Breast epithelium (tissue), 4 donors: Measurements from ENCODE around the gene IGSF9B. TPM values are rescaled to one million over a fixed set of nuclear protein-coding genes. Genes with fewer than 3 reads are reported as not detected.
"Not testable (repeated sequence)": the region's sequence is repeated elsewhere in the genome, so short reads cannot be mapped to it uniquely, and the experiment has no call there.

Experiments
- DNase-seq, 2 donors: peaks; one replicate each; pipeline ENCODE4 v3.0.0-alpha.2; 2019; ENCODE audit warnings: low spot score in 2 of 2
- H3K27ac ChIP-seq, 2 donors: fragments of 200-600 bp; sonication (generic) in 1 of 2; one replicate each; pipeline ENCODE4 v1.5.1; 2016 to 2019; ENCODE audit warnings: mild to moderate bottlenecking in 1 of 2
- H3K27me3 ChIP-seq, 2 donors: fragments of 200-600 bp; sonication (generic) in 1 of 2; one replicate each; pipeline versions ENCODE4 v1.5.1 to v1.6.0; 2017 to 2019; ENCODE audit warnings: control low read depth in 1 of 2, mild to moderate bottlenecking in 1 of 2
- H3K36me3 ChIP-seq: fragments of 200-600 bp; one replicate; pipeline ENCODE4 v1.5.1; 2019
- H3K4me1 ChIP-seq, 2 donors: fragments of 200-600 bp; sonication (generic); one replicate each; pipeline ENCODE4 v1.5.1; 2016 to 2019; ENCODE audit warnings: control low read depth in 1 of 2
- H3K4me3 ChIP-seq, 3 donors: fragments of 200-600 bp; sonication (generic); 1 replicate in 2 of 3; 2 replicates in 1 of 3; pipeline ENCODE4 v1.5.1; 2016 to 2019; ENCODE audit warnings: mild to moderate bottlenecking in 3 of 3, moderate library complexity in 2 of 3
- H3K9me3 ChIP-seq, 2 donors: fragments of 200-600 bp; sonication (generic) in 1 of 2; one replicate each; pipeline ENCODE4 v1.5.1; 2016 to 2019; ENCODE audit warnings: control low read depth in 1 of 2
- POLR2A ChIP-seq: fragments of 450-650 bp; IDR thresholded peaks from one replicate; pipeline ENCODE4 v1.6.1; 2016; ENCODE audit warnings: antibody characterized with exemption, mild to moderate bottlenecking, moderate library complexity
- POLR2AphosphoS5 ChIP-seq, 3 donors: sonication (generic); formaldehyde crosslinking; IDR thresholded peaks; one replicate each; pipeline ENCODE4 v1.6.1; 2017; ENCODE audit warnings: antibody characterized with exemption in 3 of 3
- intact Hi-C: fragments of 100-400 bp; cut with DNase I; formaldehyde crosslinking; loops from one replicate; pipeline ENCODE4 v1.15.1; 2023; ENCODE audit warnings: low total_unique reads
- total RNA-seq, 3 donors: library from RNA; depleted of rRNA; stranded (reverse); fragments of >200 nt; gene quantifications; one replicate each; pipeline ENCODE4 v1.1.0, GENCODE V29; 2016
- TF ChIP-seq, protein P1 (sequence below), 3 donors: fragments of 450-650 bp; IDR thresholded peaks; one replicate each; pipeline ENCODE4 v1.5.1; 2016 to 2017; ENCODE audit warnings: antibody characterized with exemption in 3 of 3, mild to moderate bottlenecking in 3 of 3, moderate library complexity in 3 of 3

IGSF9B gene, protein sequence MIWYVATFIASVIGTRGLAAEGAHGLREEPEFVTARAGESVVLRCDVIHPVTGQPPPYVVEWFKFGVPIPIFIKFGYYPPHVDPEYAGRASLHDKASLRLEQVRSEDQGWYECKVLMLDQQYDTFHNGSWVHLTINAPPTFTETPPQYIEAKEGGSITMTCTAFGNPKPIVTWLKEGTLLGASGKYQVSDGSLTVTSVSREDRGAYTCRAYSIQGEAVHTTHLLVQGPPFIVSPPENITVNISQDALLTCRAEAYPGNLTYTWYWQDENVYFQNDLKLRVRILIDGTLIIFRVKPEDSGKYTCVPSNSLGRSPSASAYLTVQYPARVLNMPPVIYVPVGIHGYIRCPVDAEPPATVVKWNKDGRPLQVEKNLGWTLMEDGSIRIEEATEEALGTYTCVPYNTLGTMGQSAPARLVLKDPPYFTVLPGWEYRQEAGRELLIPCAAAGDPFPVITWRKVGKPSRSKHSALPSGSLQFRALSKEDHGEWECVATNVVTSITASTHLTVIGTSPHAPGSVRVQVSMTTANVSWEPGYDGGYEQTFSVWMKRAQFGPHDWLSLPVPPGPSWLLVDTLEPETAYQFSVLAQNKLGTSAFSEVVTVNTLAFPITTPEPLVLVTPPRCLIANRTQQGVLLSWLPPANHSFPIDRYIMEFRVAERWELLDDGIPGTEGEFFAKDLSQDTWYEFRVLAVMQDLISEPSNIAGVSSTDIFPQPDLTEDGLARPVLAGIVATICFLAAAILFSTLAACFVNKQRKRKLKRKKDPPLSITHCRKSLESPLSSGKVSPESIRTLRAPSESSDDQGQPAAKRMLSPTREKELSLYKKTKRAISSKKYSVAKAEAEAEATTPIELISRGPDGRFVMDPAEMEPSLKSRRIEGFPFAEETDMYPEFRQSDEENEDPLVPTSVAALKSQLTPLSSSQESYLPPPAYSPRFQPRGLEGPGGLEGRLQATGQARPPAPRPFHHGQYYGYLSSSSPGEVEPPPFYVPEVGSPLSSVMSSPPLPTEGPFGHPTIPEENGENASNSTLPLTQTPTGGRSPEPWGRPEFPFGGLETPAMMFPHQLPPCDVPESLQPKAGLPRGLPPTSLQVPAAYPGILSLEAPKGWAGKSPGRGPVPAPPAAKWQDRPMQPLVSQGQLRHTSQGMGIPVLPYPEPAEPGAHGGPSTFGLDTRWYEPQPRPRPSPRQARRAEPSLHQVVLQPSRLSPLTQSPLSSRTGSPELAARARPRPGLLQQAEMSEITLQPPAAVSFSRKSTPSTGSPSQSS (N-terminal part only)
- 1 to 10 TPM in 2 of 3 donors, under 1 TPM in 1; 0.64 to 4.5 (median 3.3) TPM for total RNA-seq

DNA sequence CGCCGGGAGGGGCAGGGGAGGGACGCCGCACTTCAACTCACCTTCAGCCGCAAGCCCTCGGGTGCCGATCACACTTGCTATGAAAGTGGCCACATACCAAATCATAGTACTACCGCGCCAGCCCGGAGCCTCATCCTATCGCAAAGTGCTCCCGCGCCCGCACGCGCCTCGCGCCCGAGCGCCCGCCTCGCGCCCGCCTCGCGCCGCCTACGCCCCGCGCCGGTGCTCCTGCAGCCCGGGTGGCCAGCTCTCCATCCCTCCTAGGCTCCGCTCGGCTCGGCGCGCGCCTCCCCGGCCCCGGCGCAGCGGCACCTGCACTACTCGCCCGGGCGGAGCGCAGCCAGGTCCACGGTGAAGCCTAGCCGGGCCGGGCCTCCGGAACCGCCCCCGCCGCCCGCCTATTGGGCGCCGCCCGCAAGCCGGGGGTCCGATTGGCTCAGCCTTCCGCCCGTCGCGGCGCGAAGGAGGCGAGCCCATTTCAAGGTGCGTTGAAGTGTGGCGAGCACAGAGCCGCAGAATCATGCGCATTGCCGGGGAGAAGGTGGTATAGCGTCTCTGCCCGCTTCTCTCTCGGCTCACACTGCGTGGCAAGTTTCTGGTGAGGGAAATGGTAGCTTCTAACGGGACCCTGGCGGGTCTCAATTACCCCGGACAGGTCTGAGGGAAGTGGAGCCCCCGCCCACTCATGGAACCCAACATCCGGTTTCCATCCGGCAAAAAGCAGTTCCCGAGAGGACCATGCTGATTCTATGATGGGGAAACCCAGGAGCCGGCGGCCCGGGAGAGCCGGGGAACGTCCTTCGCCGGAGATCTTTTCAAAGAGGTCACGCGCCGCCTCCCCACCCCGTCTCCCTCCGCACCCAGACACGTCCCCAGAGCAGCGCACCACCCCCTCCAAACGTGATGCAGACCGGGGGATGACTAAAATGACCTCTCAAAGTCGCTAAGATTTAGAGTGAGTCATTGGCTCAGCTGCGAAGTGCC, at the start of gene IGSF9B:
TSS of gene IGSF9B (minus strand) at position 319 of the 984 bp plus-strand sequence. CDS start at position 105, 214 bp downstream.
- H3K4me1 ChIP-seq = peaks cover 5 to 11% of the 10 kb centered on the region in 2 donors
- DNase-seq = peak; percentile 82 to 87

DNA sequence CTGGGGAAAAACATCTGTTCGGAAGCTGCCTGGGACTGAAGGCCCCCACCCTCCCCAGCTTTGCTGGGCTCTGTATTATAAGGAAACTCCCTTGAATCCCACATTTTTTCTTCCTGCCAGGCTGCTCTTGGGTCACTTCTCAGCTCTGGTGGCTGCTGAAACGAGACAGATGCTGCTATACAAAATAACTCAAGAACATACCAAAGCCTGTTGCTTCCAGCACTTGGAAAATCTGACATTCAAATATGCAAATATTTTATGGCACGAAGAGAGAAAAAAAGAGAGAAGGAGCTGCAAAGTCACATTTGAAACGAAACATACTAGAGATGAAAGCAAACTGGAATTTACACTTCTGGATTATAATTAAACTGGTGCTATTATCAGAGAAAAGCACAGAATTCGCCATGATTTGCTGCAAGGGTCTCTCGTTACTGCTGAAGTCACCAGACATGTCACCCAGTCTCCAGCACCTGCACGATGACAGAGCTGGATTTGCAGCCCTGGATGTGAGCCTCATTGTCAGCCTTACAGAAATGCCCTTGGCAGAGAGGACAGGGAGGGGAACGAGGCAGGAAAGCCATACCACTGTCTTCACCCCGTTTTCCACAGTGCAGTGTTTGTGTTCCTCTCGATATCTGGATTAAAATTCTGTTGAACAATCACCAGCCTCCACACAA, 47.9 kb upstream of the IGSF9B start:
- no peak for DNase-seq
- Histone ChIP-seq H3K9me3 (no peaks in the 10 kb centered on the region), H3K4me3 (no peak overlapping the region), H3K27me3 (peaks cover 0 to 8% of the 10 kb centered on the region in 2 donors), H3K4me1 (no peaks in the 10 kb centered on the region), H3K27ac (no peak overlapping the region), H3K36me3 (no peaks in the 10 kb centered on the region)
- intact Hi-C loops = no loop called here
- TF ChIP-seq, protein P1, sequence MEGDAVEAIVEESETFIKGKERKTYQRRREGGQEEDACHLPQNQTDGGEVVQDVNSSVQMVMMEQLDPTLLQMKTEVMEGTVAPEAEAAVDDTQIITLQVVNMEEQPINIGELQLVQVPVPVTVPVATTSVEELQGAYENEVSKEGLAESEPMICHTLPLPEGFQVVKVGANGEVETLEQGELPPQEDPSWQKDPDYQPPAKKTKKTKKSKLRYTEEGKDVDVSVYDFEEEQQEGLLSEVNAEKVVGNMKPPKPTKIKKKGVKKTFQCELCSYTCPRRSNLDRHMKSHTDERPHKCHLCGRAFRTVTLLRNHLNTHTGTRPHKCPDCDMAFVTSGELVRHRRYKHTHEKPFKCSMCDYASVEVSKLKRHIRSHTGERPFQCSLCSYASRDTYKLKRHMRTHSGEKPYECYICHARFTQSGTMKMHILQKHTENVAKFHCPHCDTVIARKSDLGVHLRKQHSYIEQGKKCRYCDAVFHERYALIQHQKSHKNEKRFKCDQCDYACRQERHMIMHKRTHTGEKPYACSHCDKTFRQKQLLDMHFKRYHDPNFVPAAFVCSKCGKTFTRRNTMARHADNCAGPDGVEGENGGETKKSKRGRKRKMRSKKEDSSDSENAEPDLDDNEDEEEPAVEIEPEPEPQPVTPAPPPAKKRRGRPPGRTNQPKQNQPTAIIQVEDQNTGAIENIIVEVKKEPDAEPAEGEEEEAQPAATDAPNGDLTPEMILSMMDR (IDR thresholded peaks at IDR 0.05) = no peak
- TF ChIP-seq POLR2AphosphoS5 (IDR thresholded peaks at IDR 0.05) (no peak), POLR2A (no peak)

More for the DNA sequence above, at the start of gene IGSF9B:
- H3K4me3 ChIP-seq = peak within 1 kb of the TSS; percentile 46 to 73 (median 66)
- H3K9me3 ChIP-seq = no peaks in the 10 kb centered on the region
- intact Hi-C loops = no loop called here
- TF ChIP-seq, protein P1 (IDR thresholded peaks at IDR 0.05) = no peak
- TF ChIP-seq POLR2A (no peak), POLR2AphosphoS5 (IDR thresholded peaks at IDR 0.05) (peak in 1 of 3 donors; percentile 12)
- H3K27ac ChIP-seq = peak within 1 kb of the TSS; percentile 4 to 57
- no peaks in the 10 kb centered on the region for H3K36me3 ChIP-seq
- peaks cover 0 to 30% of the 10 kb centered on the region in 2 donors for H3K27me3 ChIP-seq

DNA sequence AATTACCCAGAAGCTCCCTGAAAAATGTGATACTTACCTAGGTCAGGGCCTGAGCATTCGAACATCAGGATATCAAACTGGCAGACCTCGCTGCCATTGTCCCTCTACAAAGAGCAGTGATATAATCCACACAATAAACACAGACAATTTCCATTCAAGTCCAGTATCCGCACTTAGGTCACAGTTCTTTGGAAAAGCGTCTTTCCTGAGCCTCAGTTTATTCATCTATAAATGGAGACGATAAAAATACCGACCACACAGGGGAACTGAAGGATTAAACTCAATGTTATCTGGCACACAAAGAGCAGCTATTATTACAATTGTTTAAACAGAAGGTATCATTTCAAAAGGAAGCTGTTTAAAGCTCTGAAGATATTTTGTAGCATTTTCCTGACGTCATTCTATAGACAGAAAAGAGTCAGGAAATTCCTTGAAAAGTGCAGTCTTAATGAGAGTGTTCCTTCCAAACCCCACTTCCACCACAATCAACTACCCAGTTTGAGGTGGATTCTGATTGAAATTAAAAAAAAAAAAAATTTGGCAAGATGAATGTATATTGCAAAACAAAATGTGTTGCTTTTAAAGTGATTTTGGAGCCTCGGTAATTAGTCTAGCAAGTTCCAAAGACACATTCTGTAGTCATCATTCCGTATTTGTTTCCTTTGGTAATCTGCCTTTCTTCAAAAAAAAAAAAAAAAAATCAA, 47.2 kb upstream of the IGSF9B start:
- TF ChIP-seq POLR2A (no peak), POLR2AphosphoS5 (IDR thresholded peaks at IDR 0.05) (no peak)
- TF ChIP-seq, protein P1 (IDR thresholded peaks at IDR 0.05) = no peak
- no peak for DNase-seq
- Histone ChIP-seq H3K27me3 (peaks cover 0 to 14% of the 10 kb centered on the region in 2 donors), H3K36me3 (no peaks in the 10 kb centered on the region), H3K4me1 (no peaks in the 10 kb centered on the region), H3K9me3 (no peaks in the 10 kb centered on the region), H3K4me3 (no peak overlapping the region), H3K27ac (no peak overlapping the region)
- intact Hi-C loops = no loop called here

DNA sequence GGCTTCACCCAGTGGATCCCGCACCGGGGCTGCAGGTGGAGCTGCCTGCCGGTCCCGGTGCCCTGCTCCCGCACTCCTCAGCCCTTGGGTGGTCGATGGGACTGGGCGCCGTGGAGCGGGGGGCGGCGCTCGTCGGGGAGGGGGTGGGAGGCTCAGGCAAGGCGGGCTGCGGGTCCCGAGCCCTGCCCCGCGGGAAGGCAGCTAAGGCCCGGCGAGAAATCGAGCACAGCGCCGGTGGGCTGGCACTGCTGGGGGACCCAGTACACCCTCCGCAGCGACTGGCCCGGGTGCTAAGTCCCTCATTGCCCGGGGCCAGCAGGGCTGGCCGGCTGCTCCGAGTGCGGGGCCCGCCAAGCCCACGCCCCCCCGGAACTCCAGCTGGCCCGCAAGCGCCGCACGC, 46.1 kb upstream of the IGSF9B start:
- H3K27me3 ChIP-seq = peaks cover 0 to 14% of the 10 kb centered on the region in 2 donors
- H3K4me3 ChIP-seq, intact Hi-C loops, DNase-seq, H3K9me3 ChIP-seq, H3K36me3 ChIP-seq, H3K4me1 ChIP-seq, H3K27ac ChIP-seq: not testable (repeated sequence)

DNA sequence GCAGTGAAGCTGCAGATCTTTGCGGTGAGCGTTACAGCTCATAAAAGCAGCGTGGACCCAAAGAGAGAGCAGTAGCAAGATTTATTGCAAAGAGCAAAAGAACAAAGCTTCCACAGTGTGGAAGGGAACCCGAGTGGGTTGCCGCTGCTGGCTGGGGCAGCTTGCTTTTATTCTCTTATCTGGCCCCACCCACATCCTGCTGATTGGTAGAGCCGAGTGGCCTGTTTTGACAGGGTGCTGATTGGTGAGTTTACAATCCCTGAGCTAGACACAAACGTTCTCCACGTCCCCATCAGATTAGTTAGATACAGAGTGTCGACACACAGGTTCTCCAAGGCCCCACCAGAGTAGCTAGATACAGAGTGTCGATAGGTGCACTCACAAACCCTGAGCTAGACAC, 45.6 kb upstream of the IGSF9B start:
- H3K4me1 ChIP-seq, intact Hi-C loops, H3K9me3 ChIP-seq, H3K36me3 ChIP-seq, H3K27ac ChIP-seq, DNase-seq, H3K4me3 ChIP-seq: not testable (repeated sequence)
- peaks cover 0 to 14% of the 10 kb centered on the region in 2 donors for H3K27me3 ChIP-seq
